Brain microvascular endothelial cell (primary cell): ENCODE results near the gene MAPK7.
A peak's percentile ranks its signal among the peaks of the same experiment; 100 is the strongest.

ENCODE experiments used
- DNase-seq: peaks from one replicate; pipeline ENCODE4 v3.0.0-alpha.2; 2020
- H3K27ac ChIP-seq: fragments of 250-450 bp; sonication (Bioruptor Pico); 2 replicates; pipeline ENCODE4 v1.5.1; 2020; ENCODE audit warnings: mild to moderate bottlenecking, moderate library complexity
- H3K27me3 ChIP-seq: fragments of 250-450 bp; sonication (Bioruptor Pico); replicated peaks from 2 replicates; pipeline ENCODE4 v1.5.1; 2020; ENCODE audit warnings: mild to moderate bottlenecking
- H3K36me3 ChIP-seq: fragments of 250-450 bp; sonication (Bioruptor Pico); replicated peaks from 2 replicates; pipeline ENCODE4 v1.5.1; 2020; ENCODE audit warnings: mild to moderate bottlenecking
- H3K4me3 ChIP-seq: 2 replicates; pipeline ENCODE4 v1.5.1; 2011; ENCODE audit warnings: low read depth, mild to moderate bottlenecking, control low read depth, low read length, moderate library complexity
- in situ Hi-C: cut with HindIII; loops from 2 replicates; pipeline ENCODE4 v1.10.0; 2017; ENCODE audit warnings: low sequenced_read_pairs, low pct_ligation_motif_present
- TF ChIP-seq, protein P1 (sequence below): IDR thresholded peaks from 2 replicates; pipeline ENCODE4 v1.5.1; 2011; ENCODE audit warnings: low read depth, mild to moderate bottlenecking, moderate library complexity, low read length, control low read depth, inconsistent platforms; ENCODE audit errors: missing control alignments

MAPK7 gene

DNA sequence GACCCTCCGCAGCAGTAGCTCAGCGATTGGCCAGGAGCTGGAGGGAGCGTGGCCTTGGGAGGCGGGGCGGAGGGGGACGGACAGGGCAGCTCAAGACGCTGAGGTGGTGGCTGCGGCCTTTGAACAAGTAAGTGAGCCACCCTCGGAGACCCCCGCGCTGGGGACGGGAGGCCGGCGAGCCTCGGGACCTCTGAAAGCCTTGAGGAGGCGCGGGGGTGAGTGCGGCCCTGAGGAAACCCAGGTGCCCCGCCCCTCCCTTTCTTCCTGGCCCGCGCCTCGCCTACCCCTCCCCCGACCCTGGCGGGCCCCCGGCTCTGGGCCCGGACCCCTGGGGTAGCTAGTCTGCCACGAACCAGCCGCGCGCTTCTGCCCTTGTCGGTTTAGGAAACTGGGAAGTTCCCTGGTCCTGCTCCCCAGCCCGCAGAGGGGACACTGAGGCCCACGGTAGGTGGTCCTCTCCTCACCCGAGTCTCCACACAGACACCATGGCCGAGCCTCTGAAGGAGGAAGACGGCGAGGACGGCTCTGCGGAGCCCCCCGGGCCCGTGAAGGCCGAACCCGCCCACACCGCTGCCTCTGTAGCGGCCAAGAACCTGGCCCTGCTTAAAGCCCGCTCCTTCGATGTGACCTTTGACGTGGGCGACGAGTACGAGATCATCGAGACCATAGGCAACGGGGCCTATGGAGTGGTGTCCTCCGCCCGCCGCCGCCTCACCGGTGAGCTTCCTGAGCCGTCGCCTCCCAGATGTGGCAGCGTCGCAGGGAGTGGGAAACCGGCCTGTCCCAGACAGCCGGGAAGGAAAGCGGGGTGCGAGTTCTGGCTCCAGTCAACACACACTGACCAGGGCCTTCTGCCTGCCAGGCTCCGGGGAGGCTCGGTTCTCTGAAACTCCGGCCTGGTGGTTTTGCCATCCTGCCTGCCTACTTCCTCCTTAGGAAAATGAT, at the start of gene MAPK7:
Gene MAPK7, plus strand, starts transcription at position 83 of the 945 bp plus-strand sequence. Its CDS starts 403 bp downstream, at position 486.
- peak within 1 kb of the TSS; percentile 82 for H3K4me3 ChIP-seq
- TF ChIP-seq, protein P1, sequence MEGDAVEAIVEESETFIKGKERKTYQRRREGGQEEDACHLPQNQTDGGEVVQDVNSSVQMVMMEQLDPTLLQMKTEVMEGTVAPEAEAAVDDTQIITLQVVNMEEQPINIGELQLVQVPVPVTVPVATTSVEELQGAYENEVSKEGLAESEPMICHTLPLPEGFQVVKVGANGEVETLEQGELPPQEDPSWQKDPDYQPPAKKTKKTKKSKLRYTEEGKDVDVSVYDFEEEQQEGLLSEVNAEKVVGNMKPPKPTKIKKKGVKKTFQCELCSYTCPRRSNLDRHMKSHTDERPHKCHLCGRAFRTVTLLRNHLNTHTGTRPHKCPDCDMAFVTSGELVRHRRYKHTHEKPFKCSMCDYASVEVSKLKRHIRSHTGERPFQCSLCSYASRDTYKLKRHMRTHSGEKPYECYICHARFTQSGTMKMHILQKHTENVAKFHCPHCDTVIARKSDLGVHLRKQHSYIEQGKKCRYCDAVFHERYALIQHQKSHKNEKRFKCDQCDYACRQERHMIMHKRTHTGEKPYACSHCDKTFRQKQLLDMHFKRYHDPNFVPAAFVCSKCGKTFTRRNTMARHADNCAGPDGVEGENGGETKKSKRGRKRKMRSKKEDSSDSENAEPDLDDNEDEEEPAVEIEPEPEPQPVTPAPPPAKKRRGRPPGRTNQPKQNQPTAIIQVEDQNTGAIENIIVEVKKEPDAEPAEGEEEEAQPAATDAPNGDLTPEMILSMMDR: no peak
- no peak for DNase-seq
- H3K36me3 ChIP-seq: peaks cover 38% of the 10 kb centered on the region
- in situ Hi-C loops: no loop called here
- peak within 1 kb of the TSS; percentile 87 for H3K27ac ChIP-seq
- H3K27me3 ChIP-seq: no peaks in the 10 kb centered on the region

DNA sequence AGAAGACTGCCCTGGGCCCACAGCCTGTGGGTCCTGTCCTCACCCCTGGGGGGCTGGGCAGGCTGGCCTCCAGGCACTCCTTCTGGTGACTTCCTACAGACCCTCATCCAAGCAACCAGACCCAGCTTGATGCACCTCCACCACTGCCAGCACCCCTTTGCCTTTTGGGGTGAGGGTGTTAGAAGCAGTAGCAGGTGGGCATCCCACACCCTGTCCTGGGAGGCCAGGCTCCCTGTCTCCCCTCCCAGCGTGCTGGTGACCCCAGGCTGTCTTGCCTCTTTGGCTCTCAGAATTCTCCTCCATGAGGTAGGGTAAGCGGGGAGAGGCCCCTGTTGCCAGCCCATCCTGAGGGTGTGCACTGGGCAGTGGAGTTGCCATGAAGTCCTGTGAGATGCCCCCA, 49.2 kb upstream of the MAPK7 start:
- no peaks in the 10 kb centered on the region for H3K27me3 ChIP-seq
- TF ChIP-seq, protein P1: no peak
- H3K27ac ChIP-seq: no peak overlapping the region
- no peaks in the 10 kb centered on the region for H3K36me3 ChIP-seq
- DNase-seq: no peak
- H3K4me3 ChIP-seq: no peak overlapping the region
- in situ Hi-C loops: no loop called here

DNA sequence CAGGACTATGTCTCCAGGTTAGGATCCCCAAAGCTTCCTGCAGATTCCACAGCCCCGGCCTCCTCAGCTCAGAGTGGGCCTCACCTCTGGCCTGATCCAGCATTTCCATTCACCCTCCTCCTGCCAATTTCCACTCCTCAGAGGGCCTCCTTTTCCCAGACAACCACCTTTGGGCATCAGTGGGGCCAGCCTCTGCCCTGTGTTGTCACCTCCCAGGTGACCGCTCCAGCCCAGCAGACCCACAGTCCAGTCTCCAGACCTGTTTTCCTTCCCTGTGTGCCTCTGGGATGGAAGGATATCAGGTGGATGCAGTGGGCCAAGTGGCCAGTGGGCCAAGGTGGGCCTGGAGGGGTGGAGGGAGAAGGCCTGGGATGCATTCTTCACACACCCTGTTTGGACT, 48.5 kb upstream of the MAPK7 start:
- DNase-seq: no peak
- no peak overlapping the region for H3K4me3 ChIP-seq
- H3K36me3 ChIP-seq: no peaks in the 10 kb centered on the region
- H3K27me3 ChIP-seq: no peaks in the 10 kb centered on the region
- in situ Hi-C loops: no loop called here
- TF ChIP-seq, protein P1: no peak
- no peak overlapping the region for H3K27ac ChIP-seq

DNA sequence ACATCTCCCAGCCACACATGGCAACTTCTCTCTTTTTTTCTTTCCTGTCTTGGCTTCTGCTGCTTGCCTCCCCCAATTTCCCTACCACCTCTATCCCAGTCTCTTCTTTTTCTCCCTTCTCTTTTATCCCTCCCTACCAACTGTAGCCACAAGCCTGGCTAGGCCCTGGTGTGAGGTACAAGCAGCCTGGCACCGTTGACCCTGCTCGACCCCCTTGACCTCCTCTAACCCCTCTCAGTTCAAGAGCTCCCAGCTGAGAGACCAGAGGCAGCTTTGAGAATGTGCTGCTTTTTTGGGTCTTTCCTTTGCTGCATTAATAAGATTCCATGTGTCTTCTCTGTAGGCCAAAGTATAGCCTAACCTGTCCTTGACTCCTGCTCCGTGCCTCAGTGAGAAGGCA, 48.0 kb upstream of the MAPK7 start:
- no peak for DNase-seq
- Histone ChIP-seq H3K4me3 (no peak overlapping the region), H3K27ac (no peak overlapping the region), H3K27me3 (no peaks in the 10 kb centered on the region), H3K36me3 (no peaks in the 10 kb centered on the region)
- TF ChIP-seq, protein P1: no peak
- in situ Hi-C loops: no loop called here

DNA sequence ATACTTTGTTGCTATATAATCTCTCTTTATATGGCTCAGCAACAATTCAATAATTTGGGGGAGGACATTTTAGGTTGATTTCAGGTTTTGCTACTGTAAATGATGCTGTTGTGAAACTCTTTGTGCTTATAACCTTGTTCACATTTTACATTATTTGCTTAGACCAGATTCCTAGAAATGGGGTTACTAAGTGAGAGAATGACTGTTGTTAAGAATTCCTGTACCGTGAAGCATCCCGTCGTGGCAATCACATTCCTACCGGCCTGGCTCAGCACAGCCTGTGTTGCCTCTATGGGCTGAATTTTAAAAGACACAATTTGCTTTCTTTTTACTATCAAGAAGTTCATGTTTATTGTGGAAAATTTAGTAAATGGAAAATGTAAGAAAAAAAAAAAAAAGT, 47.2 kb upstream of the MAPK7 start:
- TF ChIP-seq, protein P1: peak; percentile 30
- peak; percentile 84 for DNase-seq
- H3K4me3 ChIP-seq: no peak overlapping the region
- H3K27ac ChIP-seq: peak overlapping the region; percentile 62
- no peaks in the 10 kb centered on the region for H3K36me3 ChIP-seq
- H3K27me3 ChIP-seq: no peaks in the 10 kb centered on the region
- in situ Hi-C loops: no loop called here
